Daoy (cell line): ENCODE data around the gene COL1A1. TPM values are rescaled to one million over a fixed set of nuclear protein-coding genes. Genes with fewer than 3 reads are reported as not detected.

Experiments
- DNase-seq: peaks from one replicate; pipeline ENCODE4 v3.0.0-alpha.2; 2015; ENCODE audit warnings: low read depth
- total RNA-seq: library from RNA; depleted of rRNA; stranded (reverse); fragments of >200 nt; shearing (Covaris generic); gene quantifications from 2 replicates; pipeline ENCODE4 v1.2.3, GENCODE V29; 2014

Gene COL1A1
- total RNA-seq, 1 experiment from 2014 or later: 288 TPM

- no peak for DNase-seq
Measured at GRCh38 chr17:50157891-50158290, 43.5 kb downstream of the COL1A1 start.

GRCh38 chr17:50155115-50155819 is 46.2 kb downstream of the COL1A1 start:
- DNase-seq: no peak

- no peak for DNase-seq
Measured at GRCh38 chr17:50154604-50155003, 46.8 kb downstream of the COL1A1 start.

- no peak for DNase-seq
Measured at GRCh38 chr17:50153650-50154575, 47.5 kb downstream of the COL1A1 start.

DNA sequence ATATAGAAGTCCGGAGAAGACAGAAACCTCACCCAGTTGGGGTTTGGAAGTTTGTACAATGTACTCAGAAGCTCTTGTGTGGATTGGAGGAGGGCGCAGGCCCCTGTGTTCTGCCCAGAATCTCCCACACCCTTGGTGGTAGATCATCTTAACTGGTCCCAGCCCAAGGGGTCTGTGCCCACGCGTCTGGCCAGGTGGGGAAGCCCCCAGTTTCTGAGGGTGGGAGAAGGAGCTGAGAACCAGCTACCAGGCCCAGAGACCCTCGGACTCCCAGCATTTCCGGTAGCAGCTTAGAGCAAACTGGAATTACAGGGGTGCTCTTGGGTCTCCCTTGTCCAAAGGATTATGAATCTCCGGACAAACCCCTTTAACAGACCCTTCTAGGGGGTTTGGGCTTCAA is 48.7 kb downstream of the COL1A1 start:
- DNase-seq: no peak

DNA sequence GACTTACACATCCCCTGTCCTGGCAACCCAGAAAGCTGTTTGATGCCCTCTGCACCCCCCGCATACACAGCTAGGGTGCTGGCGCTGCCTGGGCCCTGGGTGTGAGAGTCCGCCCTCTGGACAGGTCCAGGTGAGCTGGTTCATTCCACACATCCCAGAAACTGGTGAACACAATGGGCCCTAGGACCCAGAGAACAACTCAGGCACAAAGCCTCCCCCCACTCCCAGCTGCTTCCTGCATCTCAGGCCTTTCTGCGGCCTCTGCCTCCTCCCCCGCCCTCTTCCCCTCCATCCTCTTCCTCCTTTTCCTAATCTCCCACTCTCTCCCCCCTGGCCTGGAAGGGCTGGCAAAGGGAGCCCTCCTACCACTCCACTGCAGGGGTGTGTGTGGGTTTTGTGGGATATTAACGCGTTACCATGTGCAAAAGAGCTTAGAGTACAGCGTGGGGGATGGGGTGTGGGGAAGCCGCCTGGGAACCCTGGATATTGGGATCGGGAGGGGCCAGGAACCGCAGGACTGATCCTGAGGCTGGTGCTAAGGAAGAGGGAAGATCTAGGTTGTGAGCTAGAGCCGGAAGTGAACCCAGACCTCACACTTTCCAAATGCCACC is 49.4 kb downstream of the COL1A1 start:
- DNase-seq: peak; percentile 86

GRCh38 chr17:50151041-50151936 is 50.1 kb downstream of the COL1A1 start:
- DNase-seq: peak; percentile 89

GRCh38 chr17:50150354-50151040 is 50.9 kb downstream of the COL1A1 start, which contains the start of gene PPP1R9B:
TSS of gene PPP1R9B (minus strand) at chr17:50150677. CDS start at chr17:50150513, 164 bp downstream.
- no peak for DNase-seq

- DNase-seq: peak; percentile 65
Measured at GRCh38 chr17:50149417-50150353, 51.7 kb downstream of the COL1A1 start.

- no peak for DNase-seq
Measured at GRCh38 chr17:50149091-50149416, 52.4 kb downstream of the COL1A1 start.

- peak; percentile 63 for DNase-seq
Measured at GRCh38 chr17:50148226-50149090, 53.0 kb downstream of the COL1A1 start.

- DNase-seq: no peak
Measured at GRCh38 chr17:50147841-50148225, 53.6 kb downstream of the COL1A1 start.

GRCh38 chr17:50146927-50147665 is 54.3 kb downstream of the COL1A1 start:
- no peak for DNase-seq

- DNase-seq: no peak
Measured at GRCh38 chr17:50146230-50146926, 55.1 kb downstream of the COL1A1 start.

GRCh38 chr17:50145532-50146229 is 55.8 kb downstream of the COL1A1 start:
- DNase-seq: no peak

- no peak for DNase-seq
Measured at GRCh38 chr17:50144845-50145531, 56.4 kb downstream of the COL1A1 start.
